SK-N-SH (cell line): ENCODE results near the gene IGDCC3. TPM values are rescaled to one million over a fixed set of nuclear protein-coding genes. Genes with fewer than 3 reads are reported as not detected.

Experiments used
- CTCF ChIA-PET: fragments of 300-600, 350-600 bp; formaldehyde crosslinking; extraction: SDS; loops from one replicate; lab custom pipeline; 2021; lab: Yijun Ruan, JAX
- POLR2A ChIA-PET: fragments of 350-600 bp; sonication (Branson Sonifier 250); formaldehyde crosslinking; extraction: SDS; loops from one replicate; lab custom pipeline; 2020; ENCODE audit warnings: antibody characterized with exemption, inconsistent platforms; lab: Yijun Ruan, JAX
- DNase-seq: peaks from one replicate; pipeline ENCODE4 v3.0.0; 2012
- H2AFZ ChIP-seq: fragments of 200-600 bp; sonication (generic); 2 replicates; pipeline ENCODE4 v1.8.1; 2016; ENCODE audit warnings: antibody characterized with exemption, mild to moderate bottlenecking, low read depth
- H3F3A ChIP-seq: fragments of 200-600 bp; sonication (generic); replicated peaks from 2 replicates; pipeline ENCODE3; 2016; ENCODE audit warnings: antibody characterized with exemption, mild to moderate bottlenecking; ENCODE audit not compliant: insufficient read depth
- H3K27ac ChIP-seq, 2 experiments: fragments of 200-500 bp in 1 of 2; fragments of 200-600 bp in 1 of 2; sonication (Bioruptor generic) in 1 of 2; sonication (generic), shearing (Covaris generic) in 1 of 2; 2 replicates each; pipeline versions ENCODE4 v1.5.1 to v1.6.1; 2014 to 2016; ENCODE audit warnings: low read depth in 2 of 2, inconsistent platforms in 1 of 2, low read length in 1 of 2, mild to moderate bottlenecking in 1 of 2, mixed read lengths in 1 of 2
- H3K27me3 ChIP-seq: fragments of 200-600 bp; sonication (generic), shearing (Covaris generic); 2 replicates; pipeline ENCODE4 v1.6.1; 2016; ENCODE audit warnings: mixed run types; ENCODE audit not compliant: insufficient read depth
- H3K36me3 ChIP-seq, 2 experiments: fragments of 200-500 bp in 1 of 2; fragments of 200-600 bp in 1 of 2; sonication (Bioruptor generic) in 1 of 2; sonication (generic) in 1 of 2; replicated peaks in 1 of 2; 2 replicates each; pipeline versions ENCODE3 to v1.5.1; 2014 to 2016; ENCODE audit warnings: low read length in 1 of 2, mild to moderate bottlenecking in 1 of 2; ENCODE audit not compliant: insufficient read depth in 2 of 2, control insufficient read depth in 1 of 2
- H3K4me1 ChIP-seq, 2 experiments: fragments of 200-500 bp in 1 of 2; fragments of 200-600 bp in 1 of 2; sonication (Bioruptor generic) in 1 of 2; sonication (generic), shearing (Covaris generic) in 1 of 2; 2 replicates each; pipeline versions ENCODE4 v1.5.1 to v1.6.1; 2014 to 2016; ENCODE audit warnings: low read depth in 1 of 2, low read length in 1 of 2, mixed run types in 1 of 2; ENCODE audit not compliant: insufficient read depth in 2 of 2, control insufficient read depth in 1 of 2
- H3K4me2 ChIP-seq: fragments of 200-600 bp; sonication (generic), shearing (Covaris generic); 2 replicates; pipeline ENCODE4 v1.6.1; 2017; ENCODE audit warnings: mixed run types
- H3K4me3 ChIP-seq, 2 experiments: fragments of 200-500 bp in 1 of 2; fragments of 200-600 bp in 1 of 2; sonication (Bioruptor generic) in 1 of 2; sonication (generic), shearing (Covaris generic) in 1 of 2; 2 replicates each; pipeline versions ENCODE4 v1.5.1 to v1.8.1; 2014 to 2016; ENCODE audit warnings: low read depth in 2 of 2, inconsistent platforms in 1 of 2, low read length in 1 of 2, mild to moderate bottlenecking in 1 of 2, mixed read lengths in 1 of 2, moderate library complexity in 1 of 2
- H3K79me2 ChIP-seq: fragments of 200-600 bp; sonication (generic); 2 replicates; pipeline ENCODE4 v1.8.1; 2017; ENCODE audit warnings: mild to moderate bottlenecking; ENCODE audit not compliant: insufficient read depth
- H3K9ac ChIP-seq: fragments of 200-600 bp; sonication (generic); 2 replicates; pipeline ENCODE4 v1.6.1; 2017; ENCODE audit warnings: mixed run types
- H3K9me2 ChIP-seq: fragments of 200-600 bp; sonication (generic); 2 replicates; pipeline ENCODE4 v1.6.1; 2017; ENCODE audit warnings: mixed run types
- H3K9me3 ChIP-seq: fragments of 200-600 bp; sonication (generic); 2 replicates; pipeline ENCODE4 v1.6.1; 2017; ENCODE audit warnings: mixed run types, mild to moderate bottlenecking, moderate library complexity
- H4K20me1 ChIP-seq: fragments of 200-600 bp; sonication (generic); 2 replicates; pipeline ENCODE4 v1.6.1; 2017; ENCODE audit warnings: mild to moderate bottlenecking, mixed run types; ENCODE audit not compliant: insufficient read depth
- CHD2 ChIP-seq: fragments of 150-350 bp; IDR thresholded peaks from 2 replicates; pipeline ENCODE4 v1.6.1; 2018; ENCODE audit warnings: low read length; ENCODE audit not compliant: partially characterized antibody
- EZH2phosphoT487 ChIP-seq: fragments of 200-600 bp; sonication (generic); IDR thresholded peaks from 2 replicates; pipeline ENCODE4 v1.6.1; 2017; ENCODE audit warnings: low read depth, mixed run types, mild to moderate bottlenecking, antibody characterized with exemption, moderate library complexity, borderline replicate concordance
- GABPA ChIP-seq: IDR thresholded peaks from 2 replicates; pipeline ENCODE4 v1.4.0; 2012; ENCODE audit warnings: low read depth, mild to moderate bottlenecking
- JUND ChIP-seq: IDR thresholded peaks from 2 replicates; pipeline ENCODE4 v1.4.0; 2012
- MEF2A ChIP-seq: IDR thresholded peaks from 2 replicates; pipeline ENCODE4 v1.4.0; 2012; ENCODE audit warnings: low read depth, borderline replicate concordance
- RAD21 ChIP-seq: IDR thresholded peaks from 2 replicates; pipeline ENCODE4 v1.6.1; 2012; ENCODE audit warnings: mild to moderate bottlenecking, low read length
- RCOR1 ChIP-seq: fragments of 150-350 bp; IDR thresholded peaks from 2 replicates; pipeline ENCODE4 v1.6.1; 2017; ENCODE audit warnings: antibody characterized with exemption, low read length
- RFX5 ChIP-seq: IDR thresholded peaks from 2 replicates; pipeline ENCODE4 v1.6.1; 2012; ENCODE audit warnings: mild to moderate bottlenecking, improper control_type of control experiment, low read length
- SMC3 ChIP-seq: IDR thresholded peaks from 2 replicates; pipeline ENCODE4 v1.6.1; 2012; ENCODE audit warnings: low read depth, low read length, improper control_type of control experiment
- WGBS: methylation state at CpG from one replicate; pipeline ENCODE4 v1.1.6; 2017; ENCODE audit warnings: low lambda C conversion rate; 5-methylcytosine and 5-hydroxymethylcytosine counted together
- polyA plus RNA-seq, 3 experiments: library from polyadenylated mRNA; depleted of rRNA; stranded (reverse); fragments of >200 nt; gene quantifications; 2 replicates each; pipeline ENCODE4 v1.2.3, GENCODE V29; 2012
- TF ChIP-seq, protein P1 (sequence below): IDR thresholded peaks from 2 replicates; pipeline ENCODE4; 2012
- TF ChIP-seq, protein P2 (sequence below): IDR thresholded peaks from 2 replicates; pipeline ENCODE4 v1.4.0; 2012; ENCODE audit warnings: low read depth

IGDCC3 gene
- polyA plus RNA-seq, 1 of the 3 experiments (the other 2 are of a cell fraction), result 0.43 TPM

DNA sequence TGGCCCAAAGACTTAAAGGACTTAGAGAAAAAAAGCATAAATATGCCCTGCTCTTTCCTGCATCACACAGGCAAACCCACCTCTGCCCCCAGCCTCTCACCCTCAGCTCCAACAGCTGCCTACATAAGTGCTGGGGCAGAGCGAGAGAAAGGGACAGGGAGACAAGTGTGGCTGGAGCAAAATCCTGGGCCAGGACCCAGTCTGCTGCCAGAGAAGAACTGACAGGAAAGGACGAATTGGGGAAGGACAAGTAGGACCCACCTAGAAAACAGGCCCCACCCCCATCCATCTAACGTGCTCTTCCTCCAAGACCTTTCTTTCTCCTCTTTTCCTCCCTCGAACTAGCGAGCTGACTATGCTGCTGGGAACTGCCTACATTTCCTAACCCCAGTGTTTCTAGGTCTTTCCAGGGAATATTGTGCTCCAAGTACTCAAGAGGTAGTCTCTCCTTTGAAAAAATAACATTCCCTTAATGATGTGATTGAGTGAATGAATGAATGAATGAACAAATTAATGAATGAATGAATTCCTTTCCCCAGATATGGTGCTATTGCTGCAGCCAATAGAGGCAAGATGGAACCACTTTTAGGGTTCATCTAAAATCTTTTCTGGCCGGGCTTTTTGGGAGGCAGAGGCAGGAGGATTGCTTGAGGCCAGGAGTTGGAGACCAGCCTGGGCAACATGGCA, 26.5 kb upstream of the IGDCC3 start:
- ChIA-PET POLR2A (no interaction called here), CTCF (interaction anchor here (0.6 to 3.2 kb wide), 8 partner anchors 9 to 657 kb away, joined by 3 to 15 read pairs (median 3); no protein-coding TSS in a partner anchor)
- H3K9ac ChIP-seq, result no peak overlapping the region
- no peak overlapping the region for H3K4me2 ChIP-seq
- H3K27me3 ChIP-seq, result no peaks in the 10 kb centered on the region; the same call in 1 of the 2 replicates
- DNase-seq, result no peak
- H4K20me1 ChIP-seq, result no peaks in the 10 kb centered on the region
- 80% methylated on average over 6 of the region's 6 CpGs for WGBS
- H3K4me1 ChIP-seq, result peaks cover 8 to 12% of the 10 kb centered on the region in 2 experiments; a peak in 2 of 4 replicates
- H3K79me2 ChIP-seq, result no peaks in the 10 kb centered on the region
- H3K4me3 ChIP-seq, result no peak overlapping the region
- H3F3A ChIP-seq, result peaks cover 6% of the 10 kb centered on the region
- no peak overlapping the region for H3K27ac ChIP-seq
- no peaks in the 10 kb centered on the region for H3K9me3 ChIP-seq
- no peaks in the 10 kb centered on the region for H3K9me2 ChIP-seq
- H3K36me3 ChIP-seq, result no peaks in the 10 kb centered on the region
- no peak overlapping the region for H2AFZ ChIP-seq
- no peak for TF ChIP-seq SMC3
- TF ChIP-seq, protein P1, sequence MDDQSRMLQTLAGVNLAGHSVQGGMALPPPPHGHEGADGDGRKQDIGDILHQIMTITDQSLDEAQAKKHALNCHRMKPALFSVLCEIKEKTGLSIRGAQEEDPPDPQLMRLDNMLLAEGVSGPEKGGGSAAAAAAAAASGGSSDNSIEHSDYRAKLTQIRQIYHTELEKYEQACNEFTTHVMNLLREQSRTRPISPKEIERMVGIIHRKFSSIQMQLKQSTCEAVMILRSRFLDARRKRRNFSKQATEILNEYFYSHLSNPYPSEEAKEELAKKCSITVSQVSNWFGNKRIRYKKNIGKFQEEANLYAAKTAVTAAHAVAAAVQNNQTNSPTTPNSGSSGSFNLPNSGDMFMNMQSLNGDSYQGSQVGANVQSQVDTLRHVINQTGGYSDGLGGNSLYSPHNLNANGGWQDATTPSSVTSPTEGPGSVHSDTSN, result no peak
- no peak for TF ChIP-seq RFX5
- no peak for TF ChIP-seq RAD21
- no peak for TF ChIP-seq MEF2A
- TF ChIP-seq CHD2, result no peak
- TF ChIP-seq, protein P2, sequence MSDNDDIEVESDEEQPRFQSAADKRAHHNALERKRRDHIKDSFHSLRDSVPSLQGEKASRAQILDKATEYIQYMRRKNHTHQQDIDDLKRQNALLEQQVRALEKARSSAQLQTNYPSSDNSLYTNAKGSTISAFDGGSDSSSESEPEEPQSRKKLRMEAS, result no peak

DNA sequence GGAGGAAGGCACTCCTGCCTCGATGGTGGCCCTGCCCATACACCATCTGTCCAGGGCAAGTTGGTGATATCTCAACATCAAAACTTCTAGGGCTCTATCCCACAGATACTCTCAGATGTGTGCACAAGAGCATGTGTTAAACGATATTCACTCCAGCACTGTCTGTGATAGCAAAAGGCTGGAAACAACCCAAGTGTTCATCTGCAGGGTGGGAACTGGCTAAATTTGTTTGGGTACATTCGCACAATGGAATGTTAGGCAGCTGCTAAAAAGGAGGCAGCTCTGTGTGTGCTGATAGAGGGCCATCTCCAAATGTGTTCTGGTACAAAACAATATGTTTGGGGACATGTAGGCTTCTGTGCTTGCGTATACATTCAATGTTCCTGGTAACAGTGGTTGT, 25.2 kb upstream of the IGDCC3 start:
- no peak for DNase-seq
- H3K4me2 ChIP-seq, result no peak overlapping the region
- no peaks in the 10 kb centered on the region; the same call in 1 of the 2 replicates for H3K27me3 ChIP-seq
- WGBS, result 75% methylated on average over 4 of the region's 4 CpGs
- ChIA-PET POLR2A (no interaction called here), CTCF (interaction anchor here (4.7 to 4.8 kb wide), 2 partner anchors 16 to 17 kb away, joined by 61 to 71 read pairs; partner anchors contain the start of gene IGDCC4)
- no peaks in the 10 kb centered on the region for H3K9me2 ChIP-seq
- peaks cover under 1 to 8% of the 10 kb centered on the region in 2 experiments; a peak in 1 of 4 replicates for H3K4me1 ChIP-seq
- H3K9ac ChIP-seq, result no peak overlapping the region
- no peaks in the 10 kb centered on the region for H3K79me2 ChIP-seq
- H3K4me3 ChIP-seq, result no peak overlapping the region
- TF ChIP-seq GABPA (no peak), JUND (no peak), RCOR1 (no peak), MEF2A (no peak), EZH2phosphoT487 (no peak)
- TF ChIP-seq, all 33 proteins: peak for 0
- no peaks in the 10 kb centered on the region for H4K20me1 ChIP-seq
- H3K36me3 ChIP-seq, result no peaks in the 10 kb centered on the region
- no peak overlapping the region for H2AFZ ChIP-seq
- H3K27ac ChIP-seq, result no peak overlapping the region
- H3F3A ChIP-seq, result no peaks in the 10 kb centered on the region
- no peaks in the 10 kb centered on the region for H3K9me3 ChIP-seq
